Progenitor cell of endocrine pancreas (in vitro differentiated cells): ENCODE data around the gene C10orf95. TPM values are rescaled to one million over a fixed set of nuclear protein-coding genes. Genes with fewer than 3 reads are reported as not detected.
A peak's percentile ranks its signal among the peaks of the same experiment; 100 is the strongest.
"Not testable (repeated sequence)": the region's sequence is repeated elsewhere in the genome, so short reads cannot be mapped to it uniquely, and the experiment has no call there.

Experiments used
- DNase-seq: peaks from one replicate; pipeline ENCODE4 v3.0.0; 2021; ENCODE audit warnings: low spot score; ENCODE audit not compliant: unreplicated experiment
- H3K27ac Mint-ChIP-seq: 2 replicates; pipeline ENCODE4 v1.8.0; 2021; ENCODE audit warnings: mild to moderate bottlenecking, moderate library complexity, mixed read lengths
- H3K27me3 Mint-ChIP-seq: 2 replicates; pipeline ENCODE4 v1.8.0; 2021; ENCODE audit warnings: mixed read lengths
- H3K36me3 Mint-ChIP-seq: 2 replicates; pipeline ENCODE4 v1.8.0; 2022; ENCODE audit warnings: mixed read lengths; ENCODE audit not compliant: insufficient read depth
- H3K4me1 Mint-ChIP-seq: 2 replicates; pipeline ENCODE4 v1.8.0; 2021; ENCODE audit warnings: low read depth, mixed read lengths
- H3K4me3 Mint-ChIP-seq: 2 replicates; pipeline ENCODE4 v1.8.0; 2021; ENCODE audit warnings: low read depth, mild to moderate bottlenecking, moderate library complexity, mixed read lengths
- H3K9me3 Mint-ChIP-seq: 2 replicates; pipeline ENCODE4 v1.8.0; 2021; ENCODE audit warnings: low read depth, mixed read lengths
- total RNA-seq: library from RNA; stranded (reverse); gene quantifications from 2 replicates; pipeline ENCODE4 v1.2.1, GENCODE V29; 2021
- TF ChIP-seq, protein P1 (sequence below): fragments of 200-600 bp; sonication (generic); IDR thresholded peaks from one replicate; pipeline ENCODE4 v1.5.0; 2021; ENCODE audit warnings: antibody characterized with exemption, mild to moderate bottlenecking; ENCODE audit not compliant: unreplicated experiment

C10orf95 gene
- total RNA-seq, 1 donor from 2014 or later = 0.77 TPM

DNA sequence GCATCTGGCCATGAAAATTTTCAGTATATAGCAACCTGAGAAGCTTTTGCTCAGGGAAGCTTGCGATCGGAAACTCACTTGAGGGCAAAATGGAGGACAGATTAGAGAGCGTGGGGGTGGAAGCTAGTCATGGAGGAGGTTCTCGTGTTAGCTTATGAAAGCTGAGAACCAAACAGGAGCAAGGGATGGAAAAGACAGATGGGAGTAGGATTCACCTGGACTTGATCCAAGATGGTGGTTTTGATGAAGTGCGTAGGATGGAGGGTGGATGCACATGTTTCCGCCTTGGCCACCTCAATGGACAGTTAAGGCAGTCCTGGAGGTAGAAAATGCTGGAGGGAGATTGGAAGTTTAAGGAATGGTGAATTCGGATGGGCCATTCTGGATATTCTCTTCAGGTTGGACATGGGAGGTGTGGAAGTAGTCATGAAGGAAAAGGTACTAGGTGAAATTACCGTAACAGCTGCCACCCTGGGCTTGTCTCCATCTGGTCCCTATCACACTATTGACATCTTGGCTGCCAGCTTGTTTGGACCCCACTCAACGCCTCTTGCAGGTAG lies 6.3 kb upstream of the C10orf95 start:
- Mint-ChIP-seq H3K4me3 (no peak overlapping the region), H3K36me3 (peaks cover 6% of the 10 kb centered on the region), H3K4me1 (peaks cover 40% of the 10 kb centered on the region), H3K27me3 (no peaks in the 10 kb centered on the region), H3K9me3 (no peaks in the 10 kb centered on the region), H3K27ac (peak overlapping the region; percentile 15)
- TF ChIP-seq, protein P1, sequence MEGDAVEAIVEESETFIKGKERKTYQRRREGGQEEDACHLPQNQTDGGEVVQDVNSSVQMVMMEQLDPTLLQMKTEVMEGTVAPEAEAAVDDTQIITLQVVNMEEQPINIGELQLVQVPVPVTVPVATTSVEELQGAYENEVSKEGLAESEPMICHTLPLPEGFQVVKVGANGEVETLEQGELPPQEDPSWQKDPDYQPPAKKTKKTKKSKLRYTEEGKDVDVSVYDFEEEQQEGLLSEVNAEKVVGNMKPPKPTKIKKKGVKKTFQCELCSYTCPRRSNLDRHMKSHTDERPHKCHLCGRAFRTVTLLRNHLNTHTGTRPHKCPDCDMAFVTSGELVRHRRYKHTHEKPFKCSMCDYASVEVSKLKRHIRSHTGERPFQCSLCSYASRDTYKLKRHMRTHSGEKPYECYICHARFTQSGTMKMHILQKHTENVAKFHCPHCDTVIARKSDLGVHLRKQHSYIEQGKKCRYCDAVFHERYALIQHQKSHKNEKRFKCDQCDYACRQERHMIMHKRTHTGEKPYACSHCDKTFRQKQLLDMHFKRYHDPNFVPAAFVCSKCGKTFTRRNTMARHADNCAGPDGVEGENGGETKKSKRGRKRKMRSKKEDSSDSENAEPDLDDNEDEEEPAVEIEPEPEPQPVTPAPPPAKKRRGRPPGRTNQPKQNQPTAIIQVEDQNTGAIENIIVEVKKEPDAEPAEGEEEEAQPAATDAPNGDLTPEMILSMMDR = no peak
- DNase-seq = no peak

- TF ChIP-seq, protein P1 = no peak
- no peaks in the 10 kb centered on the region for H3K9me3 Mint-ChIP-seq
- peak overlapping the region; percentile 65 for H3K27ac Mint-ChIP-seq
- H3K4me3 Mint-ChIP-seq = no peak overlapping the region
- H3K4me1 Mint-ChIP-seq = peaks cover 29% of the 10 kb centered on the region
- no peak for DNase-seq
- no peaks in the 10 kb centered on the region for H3K27me3 Mint-ChIP-seq
- H3K36me3 Mint-ChIP-seq = peaks cover 6% of the 10 kb centered on the region
Measured at GRCh38 chr10:102455893-102456471, 4.6 kb upstream of the C10orf95 start.

- Mint-ChIP-seq H3K4me1 (peaks cover 25% of the 10 kb centered on the region), H3K4me3 (peak overlapping the region; percentile 35), H3K27ac (peak overlapping the region; percentile 97)
- H3K27me3 Mint-ChIP-seq, H3K36me3 Mint-ChIP-seq, H3K9me3 Mint-ChIP-seq, DNase-seq: not testable (repeated sequence)
Measured at GRCh38 chr10:102454662-102455487, 3.5 kb upstream of the C10orf95 start.

DNA sequence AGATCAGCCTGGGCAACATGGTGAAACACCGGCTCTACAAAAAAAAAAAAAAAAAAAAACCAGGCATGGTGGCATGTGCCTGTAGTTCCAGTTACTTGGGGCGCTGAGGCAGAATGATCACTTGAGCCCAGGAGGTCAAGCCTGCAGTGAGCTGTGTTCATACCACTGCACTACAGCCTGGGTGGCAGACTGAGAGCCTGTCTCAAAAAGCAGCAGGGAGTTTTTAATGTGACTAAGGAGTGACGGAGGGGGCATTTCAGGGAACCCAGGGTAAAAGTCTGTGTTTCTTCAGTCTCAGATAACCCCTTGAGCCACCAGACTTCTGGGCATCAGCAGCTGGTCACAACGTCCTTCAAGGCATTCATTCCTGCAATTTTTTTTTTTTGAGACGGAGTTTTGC lies 2.2 kb upstream of the C10orf95 start:
- TF ChIP-seq, protein P1 = no peak
- peaks cover 30% of the 10 kb centered on the region for H3K4me1 Mint-ChIP-seq
- H3K27ac Mint-ChIP-seq = peak overlapping the region; percentile 13
- no peak overlapping the region for H3K4me3 Mint-ChIP-seq
- DNase-seq = no peak
- no peaks in the 10 kb centered on the region for H3K9me3 Mint-ChIP-seq
- H3K36me3 Mint-ChIP-seq = peaks cover 6% of the 10 kb centered on the region
- H3K27me3 Mint-ChIP-seq = no peaks in the 10 kb centered on the region

GRCh38 chr10:102452672-102453340 lies 1.5 kb upstream of the C10orf95 start:
- peaks cover 30% of the 10 kb centered on the region for H3K4me1 Mint-ChIP-seq
- DNase-seq = no peak
- TF ChIP-seq, protein P1 = no peak
- H3K4me3 Mint-ChIP-seq = peak overlapping the region; percentile 84
- H3K36me3 Mint-ChIP-seq = peaks cover 6% of the 10 kb centered on the region
- peak overlapping the region; percentile 69 for H3K27ac Mint-ChIP-seq
- no peaks in the 10 kb centered on the region for H3K27me3 Mint-ChIP-seq
- no peaks in the 10 kb centered on the region for H3K9me3 Mint-ChIP-seq
